CD4-positive, alpha-beta T cell treated with Interleukin-17A for 4 hours (primary cell): ENCODE data around the gene CAMK2B.

Experiments
- DNase-seq: peaks from one replicate; pipeline ENCODE4 v3.0.0-alpha.2; 2020; ENCODE audit warnings: mixed read lengths

Gene CAMK2B

DNA sequence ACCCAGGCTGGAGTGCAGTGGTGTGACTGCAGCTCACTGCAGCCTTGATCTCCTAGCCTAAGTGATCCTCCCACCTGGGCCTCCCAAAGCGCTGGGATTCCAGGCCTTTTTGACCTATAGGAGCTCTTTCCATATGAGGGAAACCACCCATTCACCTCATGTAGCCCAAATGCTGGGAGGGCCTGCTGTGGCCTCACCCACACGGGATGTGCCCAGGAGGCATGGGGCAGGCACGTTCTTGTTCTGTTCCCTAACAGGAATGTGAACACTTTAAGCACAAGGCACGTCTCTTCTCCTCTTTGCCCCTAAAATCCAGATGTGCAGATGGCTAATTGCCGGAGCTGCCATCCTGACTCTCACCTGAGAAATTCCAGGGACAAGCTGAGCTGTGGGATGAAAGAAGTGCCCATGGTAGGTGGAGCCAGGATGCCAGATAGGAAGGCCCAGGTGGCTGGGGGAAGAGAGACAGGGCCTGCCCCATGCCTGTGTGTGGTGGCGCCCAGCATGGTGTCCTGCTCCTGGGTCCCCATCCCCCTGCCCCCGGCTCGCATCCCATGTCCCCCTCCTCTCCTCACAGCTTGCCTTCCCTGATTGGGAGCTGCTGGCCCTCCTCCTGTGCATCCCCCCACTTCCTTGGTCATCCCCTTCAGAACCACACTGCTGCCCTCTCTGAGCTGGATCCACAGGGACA is 17.3 kb downstream of the CAMK2B start:
- DNase-seq, result no peak

DNA sequence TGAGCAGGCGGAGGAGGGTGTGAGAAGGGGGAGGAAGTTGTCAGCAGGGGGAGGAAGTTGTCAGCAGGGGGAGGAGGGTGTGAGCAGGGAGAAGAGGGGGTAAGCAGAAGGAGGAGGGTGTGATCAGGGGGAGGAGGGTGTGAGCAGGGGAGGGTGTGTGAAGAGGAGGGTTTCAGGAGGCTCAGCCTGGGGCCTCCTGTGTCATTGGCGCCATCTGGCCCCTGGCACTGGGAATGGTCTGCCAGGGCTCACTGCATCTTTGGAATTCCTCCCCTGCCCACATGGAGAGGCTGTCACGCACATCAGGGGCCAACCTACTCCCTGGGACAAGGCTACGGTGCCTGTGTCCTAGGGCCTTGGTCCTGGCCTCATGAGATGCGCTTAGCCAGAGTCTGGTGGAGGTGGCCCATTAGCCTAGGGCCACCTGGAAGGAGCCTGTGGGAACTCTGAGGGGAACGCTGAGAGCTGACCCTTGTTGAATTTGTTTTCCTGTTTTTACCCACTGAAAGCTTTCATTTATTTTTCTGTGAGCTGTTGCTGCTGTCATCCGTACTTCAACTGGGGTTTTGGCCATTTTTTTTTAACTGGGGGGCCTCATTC is 18.0 kb downstream of the CAMK2B start:
- no peak for DNase-seq

DNA sequence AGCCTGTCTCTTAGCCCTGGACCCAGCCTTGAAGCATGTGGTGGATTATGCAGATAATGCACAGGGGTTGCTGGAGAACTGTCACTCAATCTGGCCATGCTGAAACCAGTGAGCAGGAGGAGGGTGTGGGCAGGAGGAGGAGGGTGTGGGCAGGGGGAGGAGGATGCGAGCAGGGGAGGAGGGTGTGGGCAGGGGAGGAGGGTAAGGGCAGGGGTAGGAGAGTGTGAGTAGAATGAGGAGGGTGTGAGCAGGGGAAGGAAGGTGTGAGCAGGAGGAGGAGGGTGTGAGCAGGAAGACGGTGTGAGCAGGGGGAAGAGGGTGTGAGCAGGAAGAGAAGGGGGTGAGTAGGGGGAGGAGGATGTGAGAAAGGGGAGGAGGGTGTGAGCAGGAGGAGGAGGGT is 18.8 kb downstream of the CAMK2B start:
- no peak for DNase-seq

DNA sequence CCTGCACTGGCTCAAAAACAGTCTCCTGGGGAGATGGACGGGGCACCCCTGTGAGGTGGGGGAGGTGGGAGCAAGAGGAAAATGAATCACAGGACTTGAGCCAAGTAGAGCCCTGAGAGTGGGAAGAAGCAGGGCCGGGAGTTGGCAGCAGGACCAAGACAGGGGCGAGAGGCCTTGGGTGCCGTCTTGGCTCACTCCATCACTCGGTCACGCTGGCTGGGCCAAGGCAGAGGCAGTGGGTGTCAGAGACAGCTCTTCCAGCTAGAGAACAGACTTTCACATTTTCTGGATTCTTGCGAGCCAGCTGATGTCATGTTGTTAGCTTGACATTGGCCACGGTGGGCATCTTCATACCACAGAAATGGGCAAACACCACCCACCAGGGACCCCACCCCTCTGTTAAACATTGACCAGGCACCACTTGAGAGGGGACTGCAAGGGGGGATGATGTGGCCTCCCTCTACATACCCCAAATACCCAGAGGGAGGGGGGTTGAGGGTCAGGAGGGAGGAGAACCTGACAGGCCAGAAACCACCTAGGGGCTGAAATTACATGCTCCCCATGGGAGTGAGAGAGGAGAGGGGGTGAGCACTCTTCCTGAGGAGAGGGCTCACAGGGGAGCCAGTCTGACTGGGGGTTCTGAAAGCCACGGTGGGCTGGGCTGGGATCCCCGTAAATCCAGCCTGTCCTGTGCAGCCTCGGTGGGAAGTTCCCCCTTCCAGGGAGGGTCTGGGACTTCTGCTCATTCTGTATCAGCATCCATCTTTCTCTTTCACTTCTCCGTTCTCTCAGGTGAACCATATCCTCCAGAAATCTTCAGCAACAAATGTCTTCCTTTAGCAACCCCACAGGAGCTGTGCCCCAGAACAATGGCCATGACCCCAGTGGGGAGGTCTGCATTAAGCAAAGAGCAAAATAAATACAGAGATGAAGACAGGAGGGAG is 19.6 kb downstream of the CAMK2B start:
- DNase-seq, result no peak

DNA sequence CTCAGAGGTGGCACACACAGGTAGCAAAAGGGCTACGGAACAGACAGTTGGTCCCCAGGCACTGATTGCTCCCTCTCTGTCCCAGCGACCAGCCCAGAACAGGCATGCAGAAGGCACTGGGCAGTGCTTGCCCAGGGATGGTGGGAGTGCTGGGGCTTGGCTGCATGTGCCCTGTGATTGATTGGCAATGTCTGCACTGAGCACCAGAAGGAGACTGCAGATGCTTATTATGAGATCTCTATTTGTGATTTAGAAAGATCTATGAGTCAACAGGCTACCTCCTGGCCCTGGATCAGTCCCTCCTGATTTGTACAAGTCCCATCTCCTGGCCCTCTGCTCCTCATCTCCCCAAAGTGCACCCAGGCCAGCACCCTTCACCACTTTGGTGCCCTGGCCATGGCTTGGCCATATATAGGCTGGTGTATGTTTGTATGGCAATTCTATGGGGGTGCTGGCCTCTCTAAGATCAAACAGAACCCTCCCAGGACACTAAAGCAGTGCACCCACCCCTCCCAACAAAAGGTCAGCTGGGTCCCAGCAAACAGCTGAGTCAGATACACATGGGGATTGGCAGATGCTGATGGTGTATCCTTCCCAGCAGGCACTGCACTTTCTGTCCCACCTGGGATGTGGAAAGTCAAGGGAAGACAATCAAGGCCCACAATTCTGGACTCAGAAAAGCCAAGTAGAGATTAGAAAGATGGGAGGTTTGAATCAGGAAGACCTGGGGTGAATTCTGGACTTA is 30.9 kb downstream of the CAMK2B start:
- no peak for DNase-seq

DNA sequence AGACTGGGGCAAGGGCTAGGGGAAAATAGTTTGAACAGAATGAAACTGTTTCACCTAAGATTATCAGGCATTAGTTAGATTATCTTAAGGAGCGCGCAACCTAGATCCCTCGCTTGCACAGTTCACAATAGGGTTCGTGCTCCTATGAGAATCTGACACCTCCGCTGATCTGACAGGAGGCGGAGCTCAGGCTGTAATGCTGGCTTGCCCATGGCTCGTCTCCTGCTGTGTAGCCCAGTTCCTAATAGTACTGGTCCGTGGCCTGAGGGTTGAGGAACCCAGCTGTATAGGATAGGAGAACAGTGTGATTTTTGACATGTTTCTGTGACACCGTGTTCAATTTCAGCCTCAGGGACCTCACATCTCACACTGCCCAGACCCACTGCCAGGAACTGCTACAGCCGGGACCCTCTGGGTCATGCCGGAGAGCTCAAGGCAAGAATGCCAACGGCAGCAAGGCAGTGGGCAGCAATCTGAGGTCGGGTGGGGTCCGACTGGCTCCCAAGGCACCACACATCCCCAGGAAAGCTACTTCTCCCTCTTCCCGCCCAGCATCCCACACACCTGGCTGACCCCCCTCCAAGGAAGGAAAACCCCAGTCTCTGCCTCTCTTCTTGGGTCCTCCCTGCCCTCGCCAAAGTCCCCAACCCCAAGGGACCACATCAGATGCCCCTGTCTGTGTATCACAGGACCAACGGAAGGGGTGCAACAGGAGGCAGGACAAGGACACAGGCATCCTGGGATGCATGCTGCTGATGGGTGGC is 31.7 kb downstream of the CAMK2B start:
- DNase-seq, result no peak

DNA sequence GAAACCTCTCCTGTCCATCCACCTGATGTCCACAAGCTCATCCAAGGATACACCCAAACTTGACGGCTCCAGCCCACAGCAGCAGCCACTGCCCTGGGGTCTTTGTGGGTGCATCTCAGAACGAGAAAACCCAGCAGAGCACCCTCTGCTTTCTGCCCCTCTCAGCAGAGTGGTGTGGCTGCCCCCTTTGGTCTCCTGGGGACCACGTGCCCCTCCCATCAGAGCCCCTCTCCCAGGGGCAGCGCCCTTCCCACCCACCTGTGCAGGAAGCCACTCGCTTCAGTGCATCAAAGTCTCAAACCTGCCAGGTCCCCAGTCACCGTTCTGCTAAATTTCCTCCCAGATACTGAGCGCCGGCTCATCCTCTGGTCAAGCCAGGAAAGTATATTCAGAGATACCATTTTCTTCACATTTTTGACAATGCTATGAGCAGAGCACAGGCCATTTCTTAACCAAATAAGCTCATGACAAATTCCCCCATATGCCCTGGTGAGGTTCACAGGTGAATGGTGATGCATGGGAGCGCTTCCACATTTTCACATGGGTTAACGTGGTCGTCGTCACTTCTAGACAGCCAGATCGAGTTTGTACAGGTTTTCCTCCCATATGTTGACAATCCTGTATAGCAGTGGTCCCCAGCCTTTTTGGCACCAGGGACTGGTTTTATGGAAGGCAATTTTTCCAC is 32.4 kb downstream of the CAMK2B start:
- no peak for DNase-seq

DNA sequence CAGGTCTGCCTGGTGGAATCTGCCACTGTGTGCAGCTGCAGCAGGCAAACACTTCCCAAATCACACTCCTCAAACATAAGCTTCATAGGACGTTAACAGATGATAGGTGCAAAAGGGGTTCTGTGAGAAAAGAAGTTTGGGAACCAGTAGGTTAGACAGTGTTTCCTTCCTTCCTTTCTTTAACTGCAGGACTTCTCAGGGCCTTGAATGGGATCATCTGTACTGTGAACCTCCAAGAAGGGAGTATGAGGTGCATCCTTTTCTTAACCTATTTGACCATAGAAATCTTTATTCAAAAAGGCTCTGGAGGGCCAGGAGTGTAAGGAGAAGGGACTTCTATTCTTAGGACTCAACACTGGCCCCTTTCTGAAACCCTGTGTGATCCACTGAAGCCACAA is 33.0 kb downstream of the CAMK2B start:
- no peak for DNase-seq

DNA sequence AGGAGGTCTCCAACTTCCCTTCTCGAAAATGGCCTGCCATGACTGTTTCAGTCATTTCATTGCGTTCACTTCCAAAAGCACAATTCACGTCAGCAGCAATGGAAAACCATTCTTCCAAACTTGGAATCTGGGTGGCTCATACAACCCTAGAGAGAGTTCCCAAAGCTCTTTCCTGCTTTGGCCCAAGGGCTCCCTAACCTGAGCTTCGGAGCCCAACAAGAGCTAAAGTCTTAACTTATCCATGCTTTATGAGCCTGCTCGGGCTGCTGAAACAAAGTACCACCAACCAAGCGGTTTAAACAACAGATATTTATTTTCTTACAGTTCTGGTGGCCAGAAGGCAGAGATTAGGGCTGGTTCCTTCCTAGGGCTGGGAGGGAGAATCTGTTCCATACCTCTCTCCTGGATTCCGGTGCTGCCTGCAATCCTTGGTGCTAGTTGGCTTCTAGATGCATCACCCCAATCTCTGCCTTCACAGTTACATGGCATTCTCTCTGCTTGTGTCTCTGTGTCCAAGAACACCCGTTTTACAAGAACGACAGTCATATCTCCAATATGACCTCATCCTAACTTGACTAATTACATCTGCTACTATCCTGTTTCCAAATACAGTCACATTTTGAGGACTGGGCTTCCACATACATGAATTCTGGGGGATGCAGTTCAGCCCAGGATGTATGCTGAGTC is 33.5 kb downstream of the CAMK2B start:
- no peak for DNase-seq

DNA sequence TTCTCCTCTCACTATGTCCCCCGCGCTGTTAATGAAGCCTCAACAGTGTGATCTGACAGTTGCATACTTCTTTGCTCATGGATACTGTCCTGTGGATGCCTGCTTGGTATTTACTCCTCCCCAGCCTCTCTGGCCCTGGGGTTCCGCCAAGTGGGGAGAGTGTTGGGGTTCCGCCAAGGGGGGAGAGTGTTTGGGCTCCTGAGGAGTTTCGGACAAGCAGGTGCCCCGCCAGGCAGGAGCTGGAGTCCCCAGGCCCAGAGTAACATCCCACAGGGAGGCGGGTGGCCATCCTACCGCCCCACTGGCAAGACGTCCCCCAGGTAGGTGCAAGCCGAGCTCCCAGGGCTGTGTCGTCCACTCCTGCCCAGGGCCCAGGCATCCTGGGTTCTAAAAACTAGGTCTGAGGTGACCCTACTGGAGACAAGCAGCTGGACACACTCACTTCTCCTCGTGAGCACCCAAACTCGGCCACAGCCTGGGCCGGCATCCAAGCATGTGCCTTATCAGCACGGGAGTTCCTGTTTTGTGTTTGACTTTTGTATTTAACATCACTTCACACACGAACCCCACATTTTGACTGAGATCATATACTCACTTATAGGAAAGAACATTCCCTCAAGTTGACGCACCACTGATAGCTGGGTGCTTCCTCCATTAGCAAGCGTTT is 34.2 kb downstream of the CAMK2B start:
- DNase-seq, result no peak

DNA sequence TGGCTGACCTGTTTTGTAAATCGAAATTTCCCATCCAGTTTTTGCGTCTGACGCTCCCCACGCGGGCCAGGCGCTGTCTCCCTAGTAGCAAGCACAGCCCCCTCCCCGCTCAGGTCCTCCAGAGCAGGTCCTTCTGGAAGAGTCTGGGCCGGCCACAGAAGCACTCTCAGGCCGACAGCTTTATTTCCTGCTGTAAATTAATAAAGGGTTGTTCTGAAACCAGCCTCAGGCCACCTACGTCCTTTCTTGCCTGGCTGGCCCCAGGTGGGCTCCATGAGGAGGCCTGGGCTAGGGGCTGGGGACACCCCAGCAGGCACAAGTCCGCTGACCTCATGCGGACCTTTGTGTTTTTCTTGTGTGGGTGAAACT is 35.2 kb downstream of the CAMK2B start:
- DNase-seq, result no peak

DNA sequence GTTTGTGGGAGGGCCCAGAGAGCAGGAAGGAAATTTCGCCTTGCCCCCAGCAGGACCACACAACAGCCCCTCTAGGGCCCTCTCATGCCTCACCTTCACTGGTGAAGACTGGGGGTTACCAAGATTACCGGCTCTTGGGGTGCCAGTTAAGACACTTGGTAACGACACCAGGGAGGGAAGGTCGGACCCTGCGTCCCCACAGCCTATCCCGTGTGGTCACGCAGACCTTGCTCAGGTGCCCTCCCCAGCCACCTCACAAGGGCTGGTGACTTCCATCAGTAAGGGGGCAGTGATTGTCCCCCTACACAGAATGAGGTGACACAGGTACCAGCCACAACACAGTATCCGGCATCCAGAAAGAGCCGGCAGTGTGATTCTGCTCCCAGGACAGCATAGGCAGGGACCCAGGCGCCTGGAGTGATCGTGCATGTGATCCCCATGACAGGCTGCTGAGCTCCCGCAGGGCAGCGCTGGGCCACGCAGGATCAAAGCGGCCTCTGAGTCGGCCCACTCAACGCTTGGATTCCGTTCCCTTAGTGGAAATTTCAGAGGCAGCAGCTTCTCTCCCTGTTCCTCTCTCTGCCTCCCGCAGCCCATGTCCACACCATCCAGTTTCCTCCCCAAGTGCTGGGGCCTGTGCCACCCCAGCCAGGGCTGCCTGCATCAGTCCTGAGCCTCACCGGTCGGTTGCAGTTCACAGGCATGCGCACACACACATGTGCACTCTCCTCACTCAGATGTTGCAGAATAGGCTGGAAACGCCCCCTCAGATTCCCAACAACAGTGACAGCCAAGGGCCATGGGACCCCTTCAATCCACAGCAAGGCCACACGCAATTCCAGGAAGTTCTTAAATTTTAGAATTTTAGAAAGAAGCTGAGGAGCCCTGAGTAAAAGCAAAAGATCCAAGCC is 35.8 kb downstream of the CAMK2B start:
- DNase-seq, result no peak

DNA sequence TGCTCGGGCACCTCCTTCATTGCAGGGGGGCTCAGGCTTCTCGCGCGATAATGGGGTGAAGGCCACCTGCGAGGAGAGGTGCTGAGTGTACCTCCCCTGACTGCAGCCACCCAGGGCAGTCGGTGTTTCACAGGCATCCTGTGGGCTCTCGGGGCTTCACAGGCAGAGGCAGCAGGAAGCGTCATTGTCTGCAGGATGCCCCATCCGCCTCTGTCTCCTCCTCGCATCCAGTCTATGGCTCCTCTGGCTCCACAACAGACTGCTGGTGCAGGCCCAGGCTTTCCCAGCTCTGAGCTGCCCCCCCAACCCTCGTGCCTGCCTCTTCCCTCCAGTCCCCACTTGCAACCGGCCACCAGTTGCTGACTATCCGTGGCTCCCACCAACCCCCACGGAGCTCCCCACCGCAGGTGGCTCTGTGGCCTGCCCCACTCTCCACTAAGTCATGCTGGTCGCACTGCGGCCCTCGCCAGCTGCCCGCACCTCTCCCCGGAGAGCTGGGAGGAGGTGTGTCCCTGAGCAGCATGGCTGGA is 36.5 kb downstream of the CAMK2B start:
- no peak for DNase-seq

DNA sequence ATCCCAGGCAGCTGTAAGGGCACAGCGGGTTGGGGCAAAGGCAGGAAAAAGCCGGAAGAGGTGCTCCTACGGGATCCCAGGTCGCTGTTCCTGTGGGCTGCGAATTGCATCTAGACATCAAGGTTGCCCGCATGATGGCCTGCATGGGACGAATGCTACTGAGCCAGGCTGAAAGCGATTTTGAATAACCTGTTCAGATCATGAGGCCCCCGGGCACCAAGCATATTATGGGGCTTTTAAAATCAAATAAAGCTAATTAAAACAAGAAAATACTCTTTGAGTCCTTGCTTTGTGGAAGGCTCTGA is 37.1 kb downstream of the CAMK2B start:
- no peak for DNase-seq

DNA sequence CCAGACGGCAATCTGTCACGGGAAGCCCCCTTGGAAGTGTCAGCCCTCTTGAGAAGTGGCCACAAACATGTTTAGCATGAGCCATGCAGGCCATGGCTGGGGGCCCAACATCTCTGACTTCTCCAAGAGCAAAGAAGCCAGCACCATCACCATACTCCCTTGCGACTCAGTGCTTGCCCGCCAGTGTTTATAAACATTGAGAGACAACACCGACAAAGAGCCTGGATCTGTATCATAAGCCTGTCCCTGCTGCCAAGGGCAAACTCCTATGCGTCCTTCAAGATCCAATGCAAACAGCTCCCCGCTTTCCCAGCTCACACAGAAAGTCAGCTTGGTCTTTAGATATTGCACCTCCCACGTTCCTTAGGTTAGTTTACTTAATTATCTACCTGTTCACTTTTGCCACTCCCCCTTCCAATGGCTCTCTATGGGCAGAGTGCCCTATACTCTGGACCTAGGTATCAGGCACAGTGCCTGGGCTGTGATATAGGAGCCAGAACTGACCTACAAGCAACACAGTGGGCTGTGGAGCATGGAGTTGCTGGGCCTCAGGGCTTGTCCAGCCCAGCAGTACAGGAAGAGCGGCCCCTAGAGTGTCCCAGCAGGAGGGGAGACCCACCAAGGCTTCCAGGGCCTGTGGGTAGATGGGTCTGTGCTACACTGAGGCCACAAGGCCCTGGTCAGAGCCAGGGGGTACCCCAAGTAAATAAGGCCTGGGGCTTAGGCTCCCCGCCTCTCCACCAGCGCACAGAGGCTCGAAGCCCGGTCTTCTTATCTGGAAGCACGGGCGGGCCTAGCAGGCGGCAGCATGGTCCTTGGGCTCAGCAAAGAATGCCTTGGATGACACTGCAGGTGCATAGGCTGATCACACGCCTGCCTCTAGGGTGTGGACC is 37.7 kb downstream of the CAMK2B start:
- no peak for DNase-seq

DNA sequence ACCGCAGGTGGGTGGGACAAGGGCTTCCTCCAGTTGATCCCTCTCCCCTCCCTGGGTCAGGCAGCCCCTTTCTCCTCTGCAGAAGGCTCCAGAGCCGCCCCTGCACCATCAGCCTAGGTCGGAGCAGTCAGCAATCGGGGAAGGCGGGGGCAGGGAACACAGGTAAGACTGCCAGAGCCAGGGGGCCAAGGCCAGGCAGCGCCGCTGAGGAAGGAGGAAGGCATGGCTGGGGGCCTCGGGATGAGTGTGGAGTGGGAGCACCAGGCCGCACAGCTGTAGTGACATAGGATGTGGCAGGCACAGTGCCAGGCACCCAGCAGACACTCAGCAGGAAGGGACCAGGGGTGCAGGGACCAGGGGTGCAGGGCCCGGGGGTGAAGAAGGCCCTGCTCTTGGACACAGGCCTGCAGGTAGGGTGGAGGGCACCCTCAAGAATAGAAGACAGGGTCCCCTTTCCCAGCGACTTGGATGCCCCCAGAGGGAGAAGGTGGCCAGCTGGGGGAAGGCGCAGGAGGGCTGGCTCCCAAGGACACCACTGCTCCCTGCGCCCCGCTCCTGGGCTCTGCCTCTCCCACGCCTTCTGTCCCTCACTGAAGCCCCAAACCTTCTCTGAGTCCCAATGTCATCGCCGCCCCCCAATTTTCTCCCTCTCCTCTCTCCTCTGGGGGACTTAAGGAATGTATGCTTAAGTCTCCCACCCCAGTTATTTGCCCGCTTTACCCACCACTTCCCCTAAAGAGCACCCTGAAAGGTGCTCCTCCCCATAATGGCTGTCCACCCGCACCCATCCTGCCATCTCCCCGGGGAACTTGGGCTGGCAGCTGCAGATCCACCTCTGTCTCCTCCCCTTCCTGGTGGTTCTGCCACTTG is 38.5 kb downstream of the CAMK2B start:
- no peak for DNase-seq

DNA sequence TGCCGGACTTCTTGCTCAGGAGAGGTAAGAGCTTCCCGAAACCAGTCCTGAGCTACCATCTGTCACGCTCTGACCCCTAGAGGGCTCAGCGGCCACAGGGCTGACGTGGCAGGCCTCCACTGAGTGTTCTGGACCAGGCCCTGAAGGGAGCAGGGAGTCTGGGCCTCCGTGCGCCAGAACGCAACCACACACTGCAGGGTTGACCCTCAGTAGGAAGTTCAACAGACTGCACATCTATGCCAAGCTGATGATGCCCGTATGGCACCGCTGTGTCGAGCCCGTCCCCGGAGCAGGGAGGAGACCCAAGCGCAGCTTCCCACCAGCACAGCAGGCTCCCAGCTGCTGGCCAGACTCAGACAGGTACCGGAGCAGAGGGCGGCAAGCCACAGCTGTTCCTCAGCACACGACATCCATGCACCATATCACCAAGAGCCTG is 39.2 kb downstream of the CAMK2B start:
- DNase-seq, result no peak
